GM18526 (cell line): Measurements from ENCODE around the gene SLCO4C1.

ENCODE experiments used
- POLR2A ChIP-seq: IDR thresholded peaks from 3 replicates; pipeline ENCODE4 v1.6.1; 2011; ENCODE audit not compliant: insufficient read length; ENCODE audit errors: extremely low read depth

The SLCO4C1 gene

DNA sequence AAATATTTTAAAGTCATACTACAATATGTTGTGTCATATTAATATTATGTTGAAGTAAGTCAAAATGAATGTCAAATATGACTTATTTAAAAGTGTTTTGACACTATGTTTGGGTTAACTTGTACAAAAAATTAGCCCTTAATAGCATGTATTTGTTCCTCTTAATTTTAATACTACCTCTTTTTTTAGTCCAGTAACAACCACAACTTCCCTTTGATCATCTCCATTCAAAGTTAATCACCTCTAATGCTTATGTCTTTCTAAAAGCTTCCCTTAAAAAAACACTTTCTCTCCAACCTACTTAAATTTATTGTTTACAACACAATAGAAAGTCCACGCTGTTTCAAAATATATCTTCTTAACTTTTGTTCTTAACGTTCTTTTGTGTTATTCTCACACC, 9.6 kb downstream of the SLCO4C1 start:
- TF ChIP-seq POLR2A: no peak

DNA sequence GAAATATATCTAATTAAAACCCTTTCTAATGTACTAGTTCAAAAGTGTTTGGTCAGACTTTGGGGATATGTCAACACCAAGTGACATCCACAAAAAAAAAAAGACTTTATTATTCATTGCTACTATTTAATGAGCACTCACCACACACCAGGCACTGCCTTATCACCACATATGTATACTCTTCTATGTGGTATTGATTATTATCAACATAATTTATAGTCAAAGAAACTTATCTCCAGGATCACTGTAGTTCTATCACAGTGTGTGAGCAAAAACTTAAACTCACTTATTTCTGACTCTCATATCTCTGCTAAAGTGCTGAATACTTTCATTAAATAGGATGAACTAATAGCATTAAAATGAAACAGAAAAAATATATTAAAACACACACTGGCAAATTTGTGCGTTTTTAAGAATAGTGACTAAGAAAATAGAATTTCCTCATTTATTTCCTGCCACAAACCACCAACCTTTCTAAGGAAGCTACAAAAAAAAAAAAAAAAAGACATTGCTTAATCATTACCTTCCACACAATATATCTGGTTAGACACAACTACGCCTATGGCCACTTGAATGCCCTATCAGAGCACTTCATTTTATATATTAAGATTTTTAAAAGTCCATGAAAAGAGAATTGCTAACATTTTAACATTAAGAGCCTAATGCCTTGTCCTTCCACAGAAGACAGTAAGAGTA, 12.8 kb downstream of the SLCO4C1 start:
- TF ChIP-seq POLR2A: no peak

DNA sequence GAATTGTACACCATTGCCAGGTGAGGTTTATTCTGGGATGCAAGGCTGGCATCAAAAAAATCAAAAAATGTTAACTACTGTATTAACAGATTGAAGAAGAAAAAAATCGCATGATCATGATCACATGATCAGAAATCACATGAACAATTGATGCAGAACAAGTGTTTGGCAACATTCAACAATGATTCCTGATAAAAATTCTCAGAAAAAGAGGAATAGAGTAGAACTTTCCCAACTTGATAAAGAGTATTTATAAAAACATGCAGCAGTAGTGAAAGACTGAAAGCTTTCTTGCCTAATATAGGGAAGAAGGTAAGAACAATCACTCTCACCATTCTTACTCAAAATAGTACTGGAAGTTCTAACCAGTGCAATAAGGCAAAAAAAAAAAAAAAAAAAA, 16.4 kb downstream of the SLCO4C1 start:
- TF ChIP-seq POLR2A: no peak

DNA sequence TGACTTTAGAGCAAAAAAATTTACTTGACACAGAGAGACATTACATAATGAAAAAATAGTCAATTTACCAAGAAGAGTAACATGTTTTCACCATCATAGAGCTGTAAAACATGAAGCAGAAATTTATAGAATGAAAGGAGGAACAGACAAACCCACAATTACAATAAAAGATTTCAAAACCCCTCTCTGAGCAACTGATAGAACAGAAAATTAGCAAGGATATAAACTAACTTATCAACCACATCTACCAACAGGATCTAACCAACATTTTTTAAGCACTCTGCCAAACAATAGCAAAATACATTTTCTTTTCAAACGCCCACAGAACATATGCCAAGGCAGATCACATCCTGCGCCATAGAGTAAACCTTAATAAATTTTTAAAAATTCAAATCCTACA, 17.9 kb downstream of the SLCO4C1 start:
- TF ChIP-seq POLR2A: no peak

DNA sequence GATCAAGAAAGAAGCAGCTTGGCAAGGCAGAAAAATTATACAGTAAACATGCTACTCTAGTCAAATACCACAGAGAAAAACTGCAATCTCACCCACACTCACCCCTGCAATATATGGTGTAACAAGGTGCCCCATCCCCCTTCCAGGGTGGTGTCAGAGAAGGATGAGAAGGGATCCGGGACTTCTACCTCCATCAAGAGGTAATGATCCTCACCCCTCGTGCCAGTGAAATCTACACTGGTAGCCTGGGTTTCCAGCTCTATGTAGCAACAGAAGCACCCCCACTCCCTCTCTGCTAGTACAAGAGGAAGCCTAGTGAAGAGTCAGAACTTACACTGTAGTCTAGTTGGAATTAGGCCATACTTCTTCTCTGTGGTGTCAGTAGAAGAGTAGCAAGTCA, 18.9 kb downstream of the SLCO4C1 start:
- TF ChIP-seq POLR2A: no peak

DNA sequence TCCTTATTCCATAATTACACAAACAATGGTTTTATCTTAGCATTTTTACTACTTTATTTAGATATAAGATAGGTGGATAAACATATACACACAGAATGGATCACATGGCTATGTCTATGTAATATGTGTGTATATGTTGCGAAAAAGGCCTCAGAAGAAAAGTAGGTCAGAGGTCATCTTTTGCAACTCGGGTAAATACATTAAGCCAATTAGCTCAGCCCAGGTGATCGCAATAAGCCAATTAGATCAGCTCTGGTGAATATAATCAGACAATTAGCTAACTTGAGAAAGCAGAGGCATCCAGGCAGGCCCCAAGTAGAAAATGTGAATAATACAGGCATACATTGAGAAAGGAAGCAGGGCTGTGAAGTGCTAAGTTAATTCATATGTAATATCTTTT, 24.3 kb downstream of the SLCO4C1 start:
- TF ChIP-seq POLR2A: no peak

DNA sequence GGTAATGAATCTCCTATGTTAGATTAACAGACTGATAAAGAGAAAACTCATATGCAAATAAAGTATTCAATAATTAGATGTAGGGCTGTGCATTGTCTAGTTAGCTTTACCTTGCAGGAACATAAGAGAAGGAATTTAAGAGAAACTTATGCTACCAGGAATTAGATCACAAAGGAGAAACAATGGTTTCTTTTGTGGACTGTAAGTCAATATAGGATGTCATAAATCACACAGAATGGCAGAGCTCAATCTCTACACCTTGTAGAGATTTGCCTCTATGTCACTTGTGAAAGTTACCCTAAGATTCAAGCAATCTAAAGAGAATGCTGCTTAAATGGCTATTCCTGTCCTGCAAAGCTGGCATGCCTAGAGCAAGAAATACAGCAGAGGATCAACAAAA, 26.0 kb downstream of the SLCO4C1 start:
- TF ChIP-seq POLR2A: no peak

DNA sequence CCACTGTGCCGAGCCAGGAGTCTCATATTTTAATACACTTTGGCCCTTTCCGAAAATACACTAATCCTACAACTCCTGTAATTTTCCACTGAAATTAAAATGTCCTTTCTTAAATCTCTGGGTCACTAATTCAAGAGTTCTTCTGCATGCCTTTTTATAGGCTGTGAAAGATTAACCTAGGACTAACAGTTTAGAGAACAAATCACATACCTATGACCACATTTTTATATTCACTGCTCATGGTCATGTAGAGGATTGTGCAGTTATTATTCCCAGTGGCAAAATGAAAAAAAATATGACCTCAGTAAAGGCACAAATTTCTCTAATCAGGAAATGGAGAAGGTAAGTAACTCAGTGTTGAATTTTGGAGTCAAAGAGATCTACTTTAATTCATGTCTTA, 33.4 kb downstream of the SLCO4C1 start:
- TF ChIP-seq POLR2A: no peak

DNA sequence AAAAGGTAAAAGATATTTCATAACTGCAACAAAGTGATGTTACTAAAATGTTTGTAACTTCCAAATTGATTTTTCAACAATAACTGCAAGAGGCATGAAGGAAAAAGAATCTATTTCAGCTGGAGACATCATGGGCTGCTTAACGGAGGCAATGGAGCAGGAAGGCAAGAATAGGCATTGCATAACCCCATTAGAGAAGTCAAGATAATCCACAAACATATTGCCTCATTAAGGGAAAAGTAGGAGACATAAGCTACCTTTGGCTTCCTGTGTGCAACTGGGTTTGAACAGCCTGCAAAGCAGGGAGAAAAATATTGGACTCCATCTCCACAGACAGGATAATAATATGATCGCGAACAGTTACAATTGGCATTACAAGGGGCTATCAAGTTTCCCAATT, 46.7 kb downstream of the SLCO4C1 start:
- no peak for TF ChIP-seq POLR2A

DNA sequence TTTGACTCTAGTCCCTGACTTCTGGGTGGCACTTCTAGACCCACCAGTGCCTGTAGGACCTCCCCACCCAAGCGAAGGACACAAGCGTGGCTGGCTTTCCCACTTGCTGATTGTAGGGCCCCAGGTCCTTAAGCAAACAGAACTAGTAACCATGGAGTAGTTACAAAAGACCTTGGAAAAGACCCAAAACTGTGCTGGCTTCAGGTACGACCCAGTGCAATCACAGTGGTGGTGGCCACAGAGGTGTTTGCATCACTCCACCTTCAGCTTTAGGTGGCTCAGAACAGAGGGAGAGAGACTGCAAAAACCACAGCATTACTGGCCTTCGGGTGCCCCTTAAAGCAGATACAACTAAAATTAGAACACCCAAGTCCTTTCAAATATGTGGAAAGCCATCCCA, 52.9 kb downstream of the SLCO4C1 start:
- TF ChIP-seq POLR2A: no peak

DNA sequence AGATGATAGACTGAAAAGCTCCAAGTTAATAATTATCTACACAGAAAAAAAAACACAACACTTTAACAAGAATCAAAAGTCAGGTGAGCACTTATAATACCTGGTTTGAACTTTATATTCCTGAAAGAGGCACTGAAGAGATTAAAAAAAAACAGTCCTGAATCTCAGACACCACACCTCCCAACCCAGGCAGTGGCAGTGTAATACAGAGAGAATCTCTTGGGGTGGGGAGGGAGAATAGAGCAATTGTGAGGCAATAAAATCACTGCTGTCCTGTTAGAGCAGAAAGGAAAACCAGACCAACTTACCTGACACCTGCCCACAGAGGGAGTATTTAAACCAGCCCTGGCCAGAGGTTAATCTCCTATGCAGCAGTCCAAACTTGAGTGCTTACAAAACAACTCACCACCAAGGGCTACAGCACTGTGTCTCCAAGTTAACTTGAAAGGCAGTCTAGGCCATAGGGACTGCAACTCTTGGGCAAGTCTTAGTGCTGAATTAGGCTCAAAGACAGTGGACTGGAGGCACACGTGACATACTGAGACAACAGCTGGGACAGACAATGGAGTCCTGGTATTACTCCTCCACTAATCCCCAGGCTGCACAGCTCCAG, 54.2 kb downstream of the SLCO4C1 start:
- TF ChIP-seq POLR2A: no peak

DNA sequence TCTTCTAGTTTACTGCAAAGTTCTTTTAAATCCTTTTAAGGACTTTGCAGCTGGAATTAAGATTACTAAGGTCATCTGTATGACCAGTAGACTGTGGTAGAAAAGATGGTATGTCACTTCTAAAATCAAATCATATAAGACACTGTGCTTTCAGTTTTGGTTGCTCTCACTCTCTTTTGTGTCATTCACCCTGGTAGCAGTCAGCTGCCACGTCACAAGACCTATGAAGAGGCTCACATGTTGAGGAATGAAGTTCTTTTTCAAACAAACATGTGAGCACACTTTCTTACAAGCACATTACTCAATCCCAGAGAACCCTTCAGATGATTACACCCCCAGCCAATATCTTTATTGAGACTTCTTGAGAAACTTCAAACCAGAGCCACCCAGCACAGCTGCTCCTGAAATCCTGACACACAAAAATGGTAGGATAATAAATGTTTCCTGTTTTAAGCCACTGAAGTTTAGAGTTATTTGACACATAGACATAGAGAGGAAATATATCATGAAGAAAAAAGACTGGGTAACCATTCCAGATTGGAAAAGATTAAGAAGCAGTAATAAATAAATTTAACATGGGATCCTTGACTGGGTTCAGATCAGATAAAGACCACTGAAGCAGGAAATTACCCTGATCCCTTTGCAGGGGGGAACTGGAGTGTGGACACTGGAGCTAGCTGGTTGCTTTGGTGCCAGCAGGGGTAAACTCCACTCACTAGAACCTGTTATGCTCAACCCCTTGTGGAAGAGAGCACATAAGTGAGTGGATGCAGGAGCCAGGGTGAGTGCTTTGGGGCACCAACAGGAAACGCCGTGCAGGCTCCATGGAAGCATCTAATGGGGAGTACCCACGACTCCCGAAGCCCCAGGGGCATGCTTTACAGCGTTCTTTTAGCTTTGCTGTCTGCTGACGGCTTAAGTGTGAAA, 64.1 kb downstream of the SLCO4C1 start:
- no peak for TF ChIP-seq POLR2A

DNA sequence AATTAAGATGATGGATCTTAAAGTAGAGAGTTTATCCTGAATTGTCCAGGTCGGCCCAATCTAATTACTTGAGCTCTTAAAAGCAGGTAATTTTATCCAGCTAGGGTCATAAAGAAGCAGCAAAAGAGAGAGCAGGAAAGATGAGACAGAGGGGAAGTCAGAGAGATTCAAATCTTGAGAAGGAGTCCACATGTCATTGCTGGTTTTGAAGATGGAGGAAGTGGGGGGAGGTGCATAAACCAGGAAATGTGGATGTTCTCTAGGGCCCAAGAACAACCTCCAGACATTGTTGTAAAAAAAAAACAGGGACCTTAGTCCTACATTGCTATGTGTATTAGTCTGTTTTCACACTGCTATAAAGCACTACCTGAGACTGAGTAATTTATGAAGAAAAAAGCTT, 66.4 kb downstream of the SLCO4C1 start:
- no peak for TF ChIP-seq POLR2A

DNA sequence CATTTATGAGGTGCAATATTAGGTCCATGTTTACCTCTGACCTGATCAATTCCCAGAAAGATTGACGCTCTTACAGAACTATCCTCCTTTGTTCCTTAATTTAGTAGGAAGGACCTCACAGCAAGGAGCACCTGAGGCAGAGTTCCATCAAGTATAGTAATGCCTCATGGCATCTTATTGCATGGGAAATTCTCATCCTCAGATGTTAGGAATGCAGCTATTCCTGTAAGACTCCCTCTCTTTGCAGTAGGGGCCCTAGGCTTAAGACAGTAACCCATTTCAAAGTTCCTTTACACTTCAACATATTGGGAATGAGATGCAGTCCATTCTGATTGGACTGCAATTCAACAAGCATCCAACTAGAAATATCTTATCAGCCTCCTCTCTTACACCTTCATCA, 69.8 kb downstream of the SLCO4C1 start:
- TF ChIP-seq POLR2A: no peak

DNA sequence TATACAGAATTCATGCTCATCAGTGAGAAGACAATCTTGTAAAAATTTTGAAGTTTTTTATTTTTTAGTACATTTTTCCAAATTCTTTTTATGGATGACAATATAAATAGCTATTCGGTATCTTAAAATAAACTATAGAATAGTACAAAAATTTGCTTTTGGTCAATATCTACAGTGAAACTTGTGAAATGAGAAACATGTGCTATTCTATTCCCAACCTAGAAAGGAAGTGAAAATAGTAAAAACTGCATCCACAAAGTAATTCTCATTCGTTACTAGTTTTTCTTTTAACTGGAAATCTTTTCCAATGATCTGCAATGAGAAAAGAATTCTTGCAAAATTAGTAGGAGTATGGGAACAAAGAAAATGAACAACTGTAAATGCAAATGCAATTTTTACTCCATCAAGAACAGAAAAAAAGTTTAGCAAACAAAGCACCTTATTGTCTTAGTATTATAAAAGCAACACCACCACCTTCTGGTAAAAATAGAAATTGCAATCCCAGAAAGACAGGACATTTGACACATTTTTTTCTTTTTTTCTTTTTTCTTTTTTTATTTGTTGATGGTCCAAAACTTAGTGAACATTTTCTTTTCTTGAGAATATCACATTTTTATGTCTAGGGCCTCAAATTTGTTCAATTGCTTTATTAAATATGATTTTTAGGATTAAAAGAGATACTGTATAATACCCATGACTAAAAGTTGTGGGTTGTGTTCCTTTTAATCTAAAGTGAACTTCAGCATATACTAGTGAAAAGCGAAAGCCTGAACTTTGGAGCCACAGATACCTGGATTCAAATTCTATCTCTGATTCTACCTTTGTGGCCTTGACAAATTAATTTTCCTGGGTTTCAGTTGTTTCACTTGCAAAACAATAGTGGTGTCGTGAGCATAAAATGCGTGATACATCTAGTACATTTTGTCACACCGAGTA, 72.3 kb downstream of the SLCO4C1 start:
- no peak for TF ChIP-seq POLR2A
